Measurements from ENCODE around the gene CSMD2.

CSMD2 gene

DNA sequence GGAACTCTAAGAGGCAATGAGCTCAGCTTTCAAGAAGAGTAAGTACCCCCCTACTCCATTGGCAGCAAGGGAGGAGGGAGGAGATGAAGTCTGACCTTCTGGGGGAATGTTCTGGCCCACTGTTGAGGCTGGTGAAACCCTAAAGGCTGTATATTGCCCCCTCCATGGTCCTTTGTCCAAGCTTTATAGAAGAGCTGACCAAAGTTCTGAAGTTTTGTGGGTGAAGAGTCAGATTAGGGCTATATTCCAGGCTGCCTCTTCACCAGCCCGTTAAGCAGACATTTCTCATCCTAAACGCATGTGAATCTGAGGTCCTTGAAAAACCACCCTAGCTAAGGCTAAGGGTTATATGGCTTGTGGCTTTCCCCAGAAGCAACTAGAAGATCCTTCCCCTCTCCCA is 13.0 kb upstream of the CSMD2 start:
- Histone ChIP-seq H3K9me2 (replicated peaks; ENCODE audit: insufficient read depth, low read length) (no peaks in the 10 kb centered on the region), H3K4me2 (ENCODE audit: low read depth, low read length, poor library complexity, severe bottlenecking) (no peak overlapping the region), H3F3A (ENCODE audit: insufficient read depth) (no peaks in the 10 kb centered on the region), H4K20me1 (ENCODE audit: low read depth, low read length) (no peaks in the 10 kb centered on the region), H3K27me3 (ENCODE audit: low read length) (no peaks in the 10 kb centered on the region), H3K36me3 (ENCODE audit: low read length) (no peaks in the 10 kb centered on the region), H3K9me3 (ENCODE audit: insufficient read depth, low read length) (no peaks in the 10 kb centered on the region), H2AFZ (ENCODE audit: low read depth, low read length, severe bottlenecking) (no peak overlapping the region), H3K27ac (ENCODE audit: low read depth, low read length) (no peak overlapping the region), H3K9ac (ENCODE audit: low read length) (no peak overlapping the region), H3K4me3 (ENCODE audit: insufficient read depth, low read length, poor library complexity, severe bottlenecking) (no peak overlapping the region), H3K79me2 (ENCODE audit: insufficient read depth, low read length) (no peaks in the 10 kb centered on the region)
- TF ChIP-seq, protein P1, sequence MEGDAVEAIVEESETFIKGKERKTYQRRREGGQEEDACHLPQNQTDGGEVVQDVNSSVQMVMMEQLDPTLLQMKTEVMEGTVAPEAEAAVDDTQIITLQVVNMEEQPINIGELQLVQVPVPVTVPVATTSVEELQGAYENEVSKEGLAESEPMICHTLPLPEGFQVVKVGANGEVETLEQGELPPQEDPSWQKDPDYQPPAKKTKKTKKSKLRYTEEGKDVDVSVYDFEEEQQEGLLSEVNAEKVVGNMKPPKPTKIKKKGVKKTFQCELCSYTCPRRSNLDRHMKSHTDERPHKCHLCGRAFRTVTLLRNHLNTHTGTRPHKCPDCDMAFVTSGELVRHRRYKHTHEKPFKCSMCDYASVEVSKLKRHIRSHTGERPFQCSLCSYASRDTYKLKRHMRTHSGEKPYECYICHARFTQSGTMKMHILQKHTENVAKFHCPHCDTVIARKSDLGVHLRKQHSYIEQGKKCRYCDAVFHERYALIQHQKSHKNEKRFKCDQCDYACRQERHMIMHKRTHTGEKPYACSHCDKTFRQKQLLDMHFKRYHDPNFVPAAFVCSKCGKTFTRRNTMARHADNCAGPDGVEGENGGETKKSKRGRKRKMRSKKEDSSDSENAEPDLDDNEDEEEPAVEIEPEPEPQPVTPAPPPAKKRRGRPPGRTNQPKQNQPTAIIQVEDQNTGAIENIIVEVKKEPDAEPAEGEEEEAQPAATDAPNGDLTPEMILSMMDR (IDR thresholded peaks at IDR 0.05; ENCODE audit: insufficient read depth, low read length, poor library complexity, severe bottlenecking), result no peak
- no peak for TF ChIP-seq EZH2phosphoT487 (conservative IDR thresholded peaks at IDR 0.05; ENCODE audit: low read length)

DNA sequence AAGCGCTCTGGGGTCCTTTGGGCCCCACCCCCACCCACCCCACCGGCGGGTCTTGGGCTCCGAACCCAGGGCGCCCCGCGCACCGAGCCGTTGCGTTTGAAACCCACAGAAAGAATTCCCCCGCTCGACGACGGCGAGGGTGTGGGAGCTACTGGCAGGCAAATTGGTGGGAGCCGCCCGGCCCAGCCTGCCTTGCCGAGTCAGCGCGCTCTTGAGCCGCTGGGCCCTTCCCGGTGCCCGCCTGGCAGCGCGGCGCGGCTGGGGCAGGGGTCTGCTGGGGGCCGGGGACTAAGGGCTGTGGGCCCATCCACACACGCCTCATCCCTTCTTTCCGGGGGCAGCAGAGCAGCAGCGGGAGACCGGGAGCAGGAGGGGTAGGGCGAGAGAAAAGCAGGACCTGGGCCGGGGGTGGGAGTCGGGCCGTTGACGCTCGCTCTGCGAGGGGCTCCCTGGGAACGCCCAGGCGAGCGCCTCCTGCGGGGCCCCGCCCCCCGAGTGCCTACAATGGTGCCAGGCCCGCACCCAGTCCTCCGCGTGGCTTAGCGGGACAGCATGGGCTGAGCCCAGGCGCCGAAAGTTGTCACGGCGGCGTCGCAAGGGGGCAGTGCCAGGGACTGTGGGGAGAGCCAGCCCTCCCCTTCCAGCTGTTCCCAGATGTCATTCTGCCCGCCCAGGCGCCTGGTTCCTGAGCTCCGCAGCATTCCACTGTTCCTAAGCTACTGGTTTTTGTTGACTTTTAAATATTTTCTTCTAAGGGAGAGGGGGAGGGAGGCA is 12.0 kb upstream of the CSMD2 start, which contains the start of gene C1orf94:
Gene C1orf94, plus strand, starts transcription at position 78 of the 774 bp plus-strand sequence. CDS start 883 bp downstream, outside the sequence.
- Histone ChIP-seq H3K4me2 (ENCODE audit: low read depth, low read length, poor library complexity, severe bottlenecking) (no peak within 1 kb of the TSS), H3K79me2 (ENCODE audit: insufficient read depth, low read length) (no peaks in the 10 kb centered on the region), H3F3A (ENCODE audit: insufficient read depth) (no peaks in the 10 kb centered on the region), H3K9me2 (replicated peaks; ENCODE audit: insufficient read depth, low read length) (no peaks in the 10 kb centered on the region), H3K9ac (ENCODE audit: low read length) (no peak within 1 kb of the TSS), H3K4me3 (ENCODE audit: insufficient read depth, low read length, poor library complexity, severe bottlenecking) (no peak within 1 kb of the TSS), H3K9me3 (ENCODE audit: insufficient read depth, low read length) (no peaks in the 10 kb centered on the region), H3K36me3 (ENCODE audit: low read length) (no peaks in the 10 kb centered on the region), H3K27ac (ENCODE audit: low read depth, low read length) (no peak within 1 kb of the TSS), H3K27me3 (ENCODE audit: low read length) (no peaks in the 10 kb centered on the region), H2AFZ (ENCODE audit: low read depth, low read length, severe bottlenecking) (no peak within 1 kb of the TSS), H4K20me1 (ENCODE audit: low read depth, low read length) (no peaks in the 10 kb centered on the region)
- TF ChIP-seq EZH2phosphoT487 (conservative IDR thresholded peaks at IDR 0.05; ENCODE audit: low read length), result no peak
- TF ChIP-seq, protein P1 (IDR thresholded peaks at IDR 0.05; ENCODE audit: insufficient read depth, low read length, poor library complexity, severe bottlenecking), result no peak

DNA sequence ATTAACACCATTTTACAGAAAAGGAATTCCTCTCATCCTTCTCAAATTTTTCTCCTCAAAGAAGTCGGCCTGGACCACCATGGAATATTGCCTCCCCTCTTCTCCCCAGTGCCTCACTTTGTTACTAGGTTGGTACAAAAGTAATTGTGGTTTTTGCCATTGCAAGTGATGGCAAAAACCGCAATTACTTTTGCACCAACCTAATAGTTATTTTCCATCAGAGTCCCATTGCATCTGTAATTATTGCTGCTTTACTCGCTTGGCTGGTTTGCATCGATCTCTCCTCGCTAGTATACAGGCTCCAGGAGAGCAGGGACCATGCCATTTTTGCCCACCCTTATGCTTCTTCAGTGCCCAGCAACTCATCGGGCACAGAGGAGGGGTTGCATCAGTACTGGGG is 10.7 kb upstream of the CSMD2 start:
- Histone ChIP-seq H3K27ac (ENCODE audit: low read depth, low read length) (no peak overlapping the region), H3F3A (ENCODE audit: insufficient read depth) (no peaks in the 10 kb centered on the region), H3K36me3 (ENCODE audit: low read length) (no peaks in the 10 kb centered on the region), H3K79me2 (ENCODE audit: insufficient read depth, low read length) (no peaks in the 10 kb centered on the region), H3K4me3 (ENCODE audit: insufficient read depth, low read length, poor library complexity, severe bottlenecking) (no peak overlapping the region), H2AFZ (ENCODE audit: low read depth, low read length, severe bottlenecking) (no peak overlapping the region), H4K20me1 (ENCODE audit: low read depth, low read length) (no peaks in the 10 kb centered on the region), H3K4me2 (ENCODE audit: low read depth, low read length, poor library complexity, severe bottlenecking) (no peak overlapping the region), H3K27me3 (ENCODE audit: low read length) (no peaks in the 10 kb centered on the region), H3K9me2 (replicated peaks; ENCODE audit: insufficient read depth, low read length) (no peaks in the 10 kb centered on the region), H3K9ac (ENCODE audit: low read length) (no peak overlapping the region), H3K9me3 (ENCODE audit: insufficient read depth, low read length) (no peaks in the 10 kb centered on the region)
- TF ChIP-seq, protein P1 (IDR thresholded peaks at IDR 0.05; ENCODE audit: insufficient read depth, low read length, poor library complexity, severe bottlenecking), result no peak
- no peak for TF ChIP-seq EZH2phosphoT487 (conservative IDR thresholded peaks at IDR 0.05; ENCODE audit: low read length)
